Measurements from ENCODE around the gene SERPINA6. TPM values are rescaled to one million over a fixed set of nuclear protein-coding genes. Genes with fewer than 3 reads are reported as not detected.
A peak's percentile ranks its signal among the peaks of the same experiment; 100 is the strongest.

The SERPINA6 gene
- total and polyA plus RNA-seq, 3 donors from 2014 or later, result 1.8 TPM; not detected in 2

- Histone ChIP-seq H3K4me1 (no peaks in the 10 kb centered on the region), H3K27ac (no peak overlapping the region), H3K9me3 (no peaks in the 10 kb centered on the region), H3K4me3 (no peak overlapping the region), H3K27me3 (no peaks in the 10 kb centered on the region), H3K36me3 (ENCODE audit: low read depth, missing control alignments) (no peaks in the 10 kb centered on the region)
- intact Hi-C loops (cut with DNase I; ENCODE audit: low total_unique reads), result no loop called here
- 76 to 87% methylated on average over 10 to 12 of the region's 12 CpGs for WGBS, 2 donors
- DNase-seq, result no peak
- TF ChIP-seq CTCF (IDR thresholded peaks at IDR 0.05) (no peak), POLR2A (IDR thresholded peaks at IDR 0.05) (no peak)
Measured at GRCh38 chr14:94345344-94346064, 22.4 kb upstream of the SERPINA6 start.

GRCh38 chr14:94344389-94344788 is 21.3 kb upstream of the SERPINA6 start:
- Histone ChIP-seq H3K36me3 (ENCODE audit: low read depth, missing control alignments) (no peaks in the 10 kb centered on the region), H3K4me3 (no peak overlapping the region), H3K27ac (no peak overlapping the region), H3K27me3 (no peaks in the 10 kb centered on the region), H3K9me3 (no peaks in the 10 kb centered on the region), H3K4me1 (no peaks in the 10 kb centered on the region)
- intact Hi-C loops (cut with DNase I; ENCODE audit: low total_unique reads), result no loop called here
- DNase-seq, result no peak
- WGBS, 2 donors, result 72 to 75% methylated on average over 3 of the region's 3 CpGs
- TF ChIP-seq CTCF (IDR thresholded peaks at IDR 0.05), result no peak
- TF ChIP-seq POLR2A (IDR thresholded peaks at IDR 0.05), result no peak

- H3K36me3 ChIP-seq (ENCODE audit: low read depth, missing control alignments), result no peaks in the 10 kb centered on the region
- H3K27ac ChIP-seq, result no peak overlapping the region
- intact Hi-C loops (cut with DNase I; ENCODE audit: low total_unique reads), result no loop called here
- no peaks in the 10 kb centered on the region for H3K27me3 ChIP-seq
- no peak overlapping the region for H3K4me3 ChIP-seq
- H3K9me3 ChIP-seq, result no peaks in the 10 kb centered on the region
- H3K4me1 ChIP-seq, result no peaks in the 10 kb centered on the region
- WGBS, 2 donors, result 87 to 95% methylated on average over 7 to 8 of the region's 8 CpGs
- DNase-seq, result no peak
- no peak for TF ChIP-seq POLR2A (IDR thresholded peaks at IDR 0.05)
- no peak for TF ChIP-seq CTCF (IDR thresholded peaks at IDR 0.05)
Measured at GRCh38 chr14:94343238-94344005, 20.3 kb upstream of the SERPINA6 start.

GRCh38 chr14:94342334-94342934 is 19.3 kb upstream of the SERPINA6 start:
- Histone ChIP-seq H3K27me3 (no peaks in the 10 kb centered on the region), H3K9me3 (no peaks in the 10 kb centered on the region), H3K4me1 (no peaks in the 10 kb centered on the region), H3K36me3 (ENCODE audit: low read depth, missing control alignments) (no peaks in the 10 kb centered on the region), H3K4me3 (no peak overlapping the region), H3K27ac (no peak overlapping the region)
- TF ChIP-seq CTCF (IDR thresholded peaks at IDR 0.05), result no peak
- TF ChIP-seq POLR2A (IDR thresholded peaks at IDR 0.05), result no peak
- DNase-seq, result peak; percentile 89
- 59 to 60% methylated on average over 2 of the region's 2 CpGs for WGBS, 2 donors
- intact Hi-C loops (cut with DNase I; ENCODE audit: low total_unique reads), result no loop called here

Measured in testis (tissue), 3 donors.